Measurements from ENCODE around the gene TSPAN3.

Gene TSPAN3

DNA sequence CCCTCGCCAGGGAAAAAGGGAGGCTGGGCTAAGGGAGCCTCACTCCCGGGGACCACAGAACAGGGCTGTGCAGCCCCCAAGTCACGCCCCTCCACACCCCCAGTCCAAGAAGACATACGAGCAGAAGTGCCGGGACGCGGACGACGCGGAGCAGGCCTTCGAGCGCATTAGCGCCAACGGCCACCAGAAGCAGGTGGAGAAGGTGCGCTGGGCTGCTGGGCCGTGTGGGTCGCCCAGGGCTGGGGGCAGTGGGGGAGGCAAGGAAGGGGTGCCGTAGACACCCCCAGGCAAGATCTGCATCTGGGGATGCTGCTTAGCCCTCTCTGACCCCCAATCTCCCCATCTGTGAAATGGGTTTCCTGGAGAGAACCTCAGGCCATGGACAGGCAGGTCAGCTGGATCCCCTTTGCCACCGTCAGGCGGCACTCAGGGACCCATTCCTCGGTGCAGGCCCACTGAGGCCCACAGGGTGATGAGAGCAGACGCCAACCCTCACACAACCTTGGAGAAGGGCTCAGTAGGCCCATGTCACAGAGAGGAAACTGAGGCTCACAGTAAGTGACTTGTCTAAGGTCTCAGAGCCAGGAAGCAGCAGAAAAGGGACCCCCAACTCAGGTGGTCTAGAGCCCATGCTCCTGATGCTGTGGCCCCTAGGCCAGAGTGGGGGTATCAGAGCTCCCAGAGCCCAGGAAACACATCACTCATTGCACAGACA lies 42.3 kb downstream of the TSPAN3 start:
- Histone ChIP-seq H3K9me3 (ENCODE audit: control insufficient read depth, low read length) (no peaks in the 10 kb centered on the region), H3K27me3 (ENCODE audit: control insufficient read depth, insufficient read depth, low read length) (peaks cover 29% of the 10 kb centered on the region), H3K4me3 (ENCODE audit: low read length) (no peak overlapping the region)

GRCh38 chr15:77027697-77028450 lies 43.0 kb downstream of the TSPAN3 start:
- Histone ChIP-seq H3K4me3 (ENCODE audit: low read length) (no peak overlapping the region), H3K27me3 (ENCODE audit: control insufficient read depth, insufficient read depth, low read length) (peaks cover 29% of the 10 kb centered on the region), H3K9ac (ENCODE audit: low read length) (peak overlapping the region; percentile 28), H3K36me3 (ENCODE audit: control insufficient read depth, insufficient read depth, low read length) (no peaks in the 10 kb centered on the region), H3K4me1 (ENCODE audit: control insufficient read depth, insufficient read depth, low read length) (peaks cover 27% of the 10 kb centered on the region), H3K9me3 (ENCODE audit: control insufficient read depth, low read length) (no peaks in the 10 kb centered on the region)

More for the DNA sequence above, 42.3 kb downstream of the TSPAN3 start:
- Histone ChIP-seq H3K9ac (ENCODE audit: low read length) (peak overlapping the region; percentile 28), H3K36me3 (ENCODE audit: control insufficient read depth, insufficient read depth, low read length) (no peaks in the 10 kb centered on the region), H3K4me1 (ENCODE audit: control insufficient read depth, insufficient read depth, low read length) (peaks cover 30% of the 10 kb centered on the region)

- Histone ChIP-seq H3K27me3 (ENCODE audit: control insufficient read depth, insufficient read depth, low read length) (peaks cover 29% of the 10 kb centered on the region), H3K9ac (ENCODE audit: low read length) (no peak overlapping the region), H3K4me3 (ENCODE audit: low read length) (no peak overlapping the region), H3K4me1 (ENCODE audit: control insufficient read depth, insufficient read depth, low read length) (peaks cover 27% of the 10 kb centered on the region), H3K36me3 (ENCODE audit: control insufficient read depth, insufficient read depth, low read length) (no peaks in the 10 kb centered on the region), H3K9me3 (ENCODE audit: control insufficient read depth, low read length) (no peaks in the 10 kb centered on the region)
These were observed 43.7 kb downstream of the TSPAN3 start for GRCh38 chr15:77027111-77027696.

DNA sequence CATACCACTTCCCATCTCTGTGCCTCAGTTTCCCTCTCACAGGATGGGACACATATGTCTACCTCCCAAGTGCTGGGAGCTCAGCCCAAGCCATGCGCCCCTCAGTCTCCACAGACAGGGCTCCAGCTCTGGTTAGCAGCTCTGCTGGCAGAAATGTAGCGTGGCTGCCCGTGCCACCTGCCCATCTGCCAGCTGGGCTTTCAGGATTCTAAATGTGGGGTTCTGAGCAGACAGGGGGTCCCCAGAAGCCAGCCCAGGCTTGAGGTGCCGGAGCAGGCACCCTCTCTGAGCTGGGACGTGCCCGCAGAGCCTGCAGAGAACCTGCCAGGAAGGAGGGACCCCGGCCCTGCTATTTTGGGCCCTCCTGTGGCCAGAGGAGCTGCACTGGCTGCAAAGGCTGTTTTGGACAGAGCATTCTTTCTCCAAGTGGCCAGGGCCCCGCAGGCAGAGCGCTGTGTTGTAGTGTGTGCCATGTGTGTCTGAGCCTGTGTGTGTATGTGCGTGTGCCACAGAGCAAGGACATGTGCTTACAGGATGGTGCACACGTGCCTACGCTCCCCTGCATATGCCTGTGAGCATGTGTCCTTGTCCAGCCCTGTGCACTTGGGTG lies 44.3 kb downstream of the TSPAN3 start:
- Histone ChIP-seq H3K4me3 (ENCODE audit: low read length) (no peak overlapping the region), H3K9ac (ENCODE audit: low read length) (no peak overlapping the region), H3K9me3 (ENCODE audit: control insufficient read depth, low read length) (no peaks in the 10 kb centered on the region), H3K4me1 (ENCODE audit: control insufficient read depth, insufficient read depth, low read length) (peaks cover 27% of the 10 kb centered on the region), H3K36me3 (ENCODE audit: control insufficient read depth, insufficient read depth, low read length) (no peaks in the 10 kb centered on the region), H3K27me3 (ENCODE audit: control insufficient read depth, insufficient read depth, low read length) (peaks cover 24% of the 10 kb centered on the region)

- H3K9me3 ChIP-seq (ENCODE audit: control insufficient read depth, low read length): no peaks in the 10 kb centered on the region
- no peaks in the 10 kb centered on the region for H3K36me3 ChIP-seq (ENCODE audit: control insufficient read depth, insufficient read depth, low read length)
- H3K9ac ChIP-seq (ENCODE audit: low read length): no peak overlapping the region
- H3K27me3 ChIP-seq (ENCODE audit: control insufficient read depth, insufficient read depth, low read length): peaks cover 19% of the 10 kb centered on the region
- peaks cover 24% of the 10 kb centered on the region for H3K4me1 ChIP-seq (ENCODE audit: control insufficient read depth, insufficient read depth, low read length)
- no peak overlapping the region for H3K4me3 ChIP-seq (ENCODE audit: low read length)
These were observed 44.9 kb downstream of the TSPAN3 start for GRCh38 chr15:77025941-77026411.

DNA sequence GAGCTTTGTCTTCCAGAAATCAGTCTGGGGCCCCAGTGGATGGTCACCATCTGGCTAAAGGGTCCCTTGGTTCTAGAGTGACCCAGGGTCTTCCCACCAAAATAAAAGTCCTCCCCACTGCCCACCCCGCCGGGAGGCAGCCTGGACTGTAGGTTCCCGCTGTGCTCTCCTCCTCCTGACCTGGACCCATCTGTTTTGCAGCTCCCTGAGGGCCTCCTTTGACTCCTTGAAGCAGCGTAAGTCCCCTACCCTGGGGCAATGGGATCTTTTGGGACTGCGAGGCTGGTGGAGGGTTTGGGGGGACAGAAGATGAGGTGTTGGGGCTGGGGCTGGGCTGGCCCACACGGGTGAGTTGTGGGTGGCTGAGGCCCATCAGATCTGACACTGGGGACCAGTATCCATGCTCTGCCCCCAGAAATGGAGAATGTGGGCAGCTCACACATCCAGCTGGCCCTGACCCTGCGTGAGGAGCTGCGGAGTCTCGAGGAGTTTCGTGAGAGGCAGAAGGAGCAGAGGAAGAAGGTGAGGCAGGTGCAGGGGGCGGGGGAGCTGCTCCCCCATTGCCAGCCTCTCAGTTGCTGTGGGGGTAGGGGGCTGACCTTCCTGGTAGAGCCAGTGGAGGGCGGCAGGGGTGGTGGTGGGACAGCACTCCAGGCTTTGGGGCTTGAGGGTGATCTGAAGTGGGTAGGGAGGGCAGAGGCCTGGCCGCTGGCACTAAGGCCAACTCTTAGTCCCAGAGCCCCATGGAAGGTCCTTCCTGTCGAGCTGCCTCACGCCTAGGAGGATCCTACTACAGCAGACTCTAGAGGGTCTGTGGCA lies 45.6 kb downstream of the TSPAN3 start:
- peaks cover 20% of the 10 kb centered on the region for H3K4me1 ChIP-seq (ENCODE audit: control insufficient read depth, insufficient read depth, low read length)
- H3K9ac ChIP-seq (ENCODE audit: low read length): no peak overlapping the region
- H3K36me3 ChIP-seq (ENCODE audit: control insufficient read depth, insufficient read depth, low read length): no peaks in the 10 kb centered on the region
- H3K9me3 ChIP-seq (ENCODE audit: control insufficient read depth, low read length): no peaks in the 10 kb centered on the region
- H3K27me3 ChIP-seq (ENCODE audit: control insufficient read depth, insufficient read depth, low read length): peaks cover 14% of the 10 kb centered on the region
- no peak overlapping the region for H3K4me3 ChIP-seq (ENCODE audit: low read length)

DNA sequence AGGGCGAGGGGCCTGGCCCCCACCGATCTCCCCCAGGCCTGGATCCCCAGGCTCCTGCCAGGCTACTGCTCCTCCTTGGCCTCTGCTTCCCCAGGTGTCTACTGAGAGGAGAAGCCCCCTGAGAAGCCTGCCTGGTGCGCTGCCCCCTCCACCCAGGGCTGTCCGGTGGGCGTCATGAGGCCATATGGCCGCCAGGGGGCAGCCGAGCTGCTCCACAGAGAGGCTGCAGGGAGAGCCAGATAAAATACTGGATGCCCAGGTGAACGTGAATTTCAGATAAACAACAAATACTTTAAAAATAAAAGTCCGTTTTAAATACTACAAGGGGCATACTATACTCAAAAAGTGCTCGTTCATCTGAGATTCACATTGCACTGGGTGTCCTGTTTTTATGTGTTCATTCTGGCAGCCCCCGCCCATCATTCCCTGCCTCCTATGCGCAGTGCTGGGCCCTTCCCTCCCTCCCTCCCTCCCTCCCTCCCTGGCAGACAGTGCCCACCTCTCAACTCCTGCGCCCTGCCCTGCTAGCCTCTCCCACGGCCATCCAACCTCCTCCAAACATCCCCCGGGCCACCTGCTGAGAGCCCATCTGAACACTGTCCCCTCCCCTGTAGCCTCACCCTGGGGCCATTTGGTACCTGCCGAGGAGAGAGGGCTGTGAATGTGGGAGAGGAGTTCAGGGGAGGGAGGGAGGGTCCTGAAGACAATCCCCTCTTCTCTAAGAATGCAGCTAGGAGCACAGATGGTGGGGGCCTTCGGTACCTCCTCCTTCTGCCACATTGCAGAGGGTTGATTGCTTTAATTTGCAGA lies 46.4 kb downstream of the TSPAN3 start:
- H3K36me3 ChIP-seq (ENCODE audit: control insufficient read depth, insufficient read depth, low read length): no peaks in the 10 kb centered on the region
- peaks cover 12% of the 10 kb centered on the region for H3K4me1 ChIP-seq (ENCODE audit: control insufficient read depth, insufficient read depth, low read length)
- H3K27me3 ChIP-seq (ENCODE audit: control insufficient read depth, insufficient read depth, low read length): peaks cover 12% of the 10 kb centered on the region
- no peak overlapping the region for H3K9ac ChIP-seq (ENCODE audit: low read length)
- H3K4me3 ChIP-seq (ENCODE audit: low read length): no peak overlapping the region
- no peaks in the 10 kb centered on the region for H3K9me3 ChIP-seq (ENCODE audit: control insufficient read depth, low read length)

DNA sequence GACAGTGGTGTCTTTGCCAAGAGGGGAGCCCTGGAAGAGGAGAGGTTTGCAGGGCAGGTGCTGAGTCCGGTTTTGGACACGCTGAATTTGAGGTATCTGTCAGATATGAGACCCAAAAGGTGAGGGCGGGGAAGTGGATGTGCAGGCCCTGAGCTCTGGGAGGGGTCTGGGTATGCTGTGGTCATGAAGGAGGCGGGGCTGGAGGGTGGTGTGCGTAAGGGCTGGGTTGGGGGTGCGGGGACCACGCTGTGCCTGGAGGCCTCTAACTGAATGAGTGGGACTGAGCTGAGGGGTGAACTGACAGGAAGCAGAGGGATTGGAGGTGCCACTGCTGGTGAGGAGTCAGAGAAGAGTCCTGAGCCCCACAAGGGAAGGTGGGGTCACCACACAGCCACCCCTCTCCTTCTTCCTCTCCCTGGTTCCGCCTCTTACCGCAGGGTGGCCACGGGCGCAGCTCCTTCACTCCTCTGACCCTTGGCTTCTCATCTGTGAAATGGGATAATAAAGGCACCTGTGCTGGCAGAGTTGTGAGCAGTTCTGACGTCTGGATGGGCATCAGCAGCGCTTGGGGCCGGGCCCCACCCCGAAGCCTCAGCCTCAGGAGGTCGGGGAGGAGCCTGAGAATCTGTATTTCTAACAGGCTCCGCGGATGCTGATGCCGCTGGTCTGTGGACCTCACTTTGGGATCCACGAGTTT lies 47.2 kb downstream of the TSPAN3 start:
- Histone ChIP-seq H3K9me3 (ENCODE audit: control insufficient read depth, low read length) (no peaks in the 10 kb centered on the region), H3K27me3 (ENCODE audit: control insufficient read depth, insufficient read depth, low read length) (peaks cover 8% of the 10 kb centered on the region), H3K4me3 (ENCODE audit: low read length) (no peak overlapping the region), H3K36me3 (ENCODE audit: control insufficient read depth, insufficient read depth, low read length) (no peaks in the 10 kb centered on the region), H3K9ac (ENCODE audit: low read length) (no peak overlapping the region), H3K4me1 (ENCODE audit: control insufficient read depth, insufficient read depth, low read length) (peaks cover 6% of the 10 kb centered on the region)

DNA sequence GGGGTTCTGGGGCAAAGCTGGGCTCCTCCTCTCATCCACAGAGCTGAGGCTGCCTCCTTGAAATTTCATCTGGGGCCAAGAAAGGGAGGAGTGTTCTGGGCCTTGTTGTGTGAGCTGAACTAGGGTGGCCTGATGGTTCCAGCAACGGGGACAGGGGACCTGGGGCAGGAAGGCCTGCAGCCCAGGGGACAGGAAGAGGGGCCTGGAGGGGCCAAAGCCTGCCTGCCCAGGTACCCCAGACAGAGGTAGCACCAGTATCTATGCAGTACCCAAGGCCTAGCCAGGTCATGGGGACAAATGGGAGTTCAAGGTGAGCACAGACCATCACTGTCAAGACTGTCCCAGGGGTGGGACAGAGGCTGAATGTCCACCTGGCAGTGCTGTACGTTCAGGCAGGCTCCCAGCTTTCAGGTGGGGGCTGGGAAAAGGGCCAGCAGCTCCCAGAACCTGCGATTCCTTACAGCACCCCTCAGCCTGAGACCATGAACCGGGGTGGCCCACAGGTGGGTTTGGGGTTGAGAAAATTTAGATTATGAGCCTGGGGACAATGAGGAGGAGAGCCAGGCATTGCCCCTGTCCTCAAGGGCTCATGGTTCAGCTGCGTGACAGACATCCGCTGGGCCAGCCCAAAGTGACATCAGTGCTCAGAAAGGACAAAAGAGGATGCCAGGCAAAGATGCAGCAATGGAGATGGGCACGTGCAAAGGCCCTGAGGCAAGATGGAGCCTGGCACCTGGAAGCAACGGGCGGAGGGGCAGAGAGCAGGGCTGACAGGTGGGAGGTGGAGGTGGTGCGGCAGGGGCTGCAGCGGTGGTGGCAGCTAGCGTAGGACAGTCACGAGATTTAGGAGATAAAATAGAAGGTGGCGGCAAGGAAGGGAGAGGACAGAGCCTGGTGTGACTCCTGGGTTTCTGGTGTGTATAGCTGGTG lies 48.0 kb downstream of the TSPAN3 start:
- no peaks in the 10 kb centered on the region for H3K9me3 ChIP-seq (ENCODE audit: control insufficient read depth, low read length)
- no peak overlapping the region for H3K4me3 ChIP-seq (ENCODE audit: low read length)
- H3K4me1 ChIP-seq (ENCODE audit: control insufficient read depth, insufficient read depth, low read length): no peaks in the 10 kb centered on the region
- H3K27me3 ChIP-seq (ENCODE audit: control insufficient read depth, insufficient read depth, low read length): peaks cover under 1% of the 10 kb centered on the region
- H3K36me3 ChIP-seq (ENCODE audit: control insufficient read depth, insufficient read depth, low read length): no peaks in the 10 kb centered on the region
- no peak overlapping the region for H3K9ac ChIP-seq (ENCODE audit: low read length)
